Cerebellar cortex (tissue), 1 donor: ENCODE results near the gene FSTL4.

Source experiments
- DNase-seq: peaks from one replicate; pipeline ENCODE4 v3.0.0-alpha.2; 2015; ENCODE audit warnings: low spot score

Gene FSTL4

GRCh38 chr5:133260715-133261114 is 351.6 kb downstream of the FSTL4 start:
- DNase-seq, result no peak

GRCh38 chr5:133259199-133259997 is 352.9 kb downstream of the FSTL4 start:
- no peak for DNase-seq

GRCh38 chr5:133257977-133258376 is 354.4 kb downstream of the FSTL4 start:
- DNase-seq, result no peak

- DNase-seq, result no peak
Measured at GRCh38 chr5:133256276-133256675, 356.1 kb downstream of the FSTL4 start.

- DNase-seq, result no peak
Measured at GRCh38 chr5:133254803-133255202, 357.5 kb downstream of the FSTL4 start.

GRCh38 chr5:133253671-133254070 is 358.7 kb downstream of the FSTL4 start:
- DNase-seq, result no peak

GRCh38 chr5:133253070-133253469 is 359.3 kb downstream of the FSTL4 start:
- no peak for DNase-seq

- no peak for DNase-seq
Measured at GRCh38 chr5:133252133-133252480, 360.2 kb downstream of the FSTL4 start.

GRCh38 chr5:133251296-133252132 is 360.8 kb downstream of the FSTL4 start:
- DNase-seq, result no peak

- DNase-seq, result no peak
Measured at GRCh38 chr5:133250527-133250926, 361.8 kb downstream of the FSTL4 start.

GRCh38 chr5:133249593-133249992 is 362.7 kb downstream of the FSTL4 start:
- DNase-seq, result no peak

- DNase-seq, result peak; percentile 48
Measured at GRCh38 chr5:133247881-133248624, 364.3 kb downstream of the FSTL4 start.

- no peak for DNase-seq
Measured at GRCh38 chr5:133247151-133247709, 365.1 kb downstream of the FSTL4 start.

GRCh38 chr5:133246376-133247150 is 365.8 kb downstream of the FSTL4 start:
- DNase-seq, result no peak

- DNase-seq, result no peak
Measured at GRCh38 chr5:133246053-133246370, 366.3 kb downstream of the FSTL4 start.

- DNase-seq, result no peak
Measured at GRCh38 chr5:133245191-133246052, 366.9 kb downstream of the FSTL4 start.

- DNase-seq, result no peak
Measured at GRCh38 chr5:133244242-133244641, 368.1 kb downstream of the FSTL4 start.

GRCh38 chr5:133243196-133243595 is 369.1 kb downstream of the FSTL4 start:
- DNase-seq, result no peak

GRCh38 chr5:133242221-133242835 is 370.0 kb downstream of the FSTL4 start:
- DNase-seq, result no peak
